ENCODE measurements around the gene DMRT3.

- TF ChIP-seq CTCF (IDR thresholded peaks at IDR 0.05) (no peak), EZH2phosphoT487 (IDR thresholded peaks at IDR 0.05) (no peak)
Observed at GRCh38 chr9:947985-948384, 28.5 kb upstream of the DMRT3 start.
